Progenitor cell of endocrine pancreas (in vitro differentiated cells): ENCODE results near the gene LOXHD1. TPM values are rescaled to one million over a fixed set of nuclear protein-coding genes. Genes with fewer than 3 reads are reported as not detected.

Source experiments
- DNase-seq: peaks from one replicate; pipeline ENCODE4 v3.0.0; 2021; ENCODE audit warnings: low spot score; ENCODE audit not compliant: unreplicated experiment
- H3K27ac Mint-ChIP-seq: 2 replicates; pipeline ENCODE4 v1.8.0; 2021; ENCODE audit warnings: mild to moderate bottlenecking, moderate library complexity, mixed read lengths
- H3K27me3 Mint-ChIP-seq: 2 replicates; pipeline ENCODE4 v1.8.0; 2021; ENCODE audit warnings: mixed read lengths
- H3K36me3 Mint-ChIP-seq: 2 replicates; pipeline ENCODE4 v1.8.0; 2022; ENCODE audit warnings: mixed read lengths; ENCODE audit not compliant: insufficient read depth
- H3K4me1 Mint-ChIP-seq: 2 replicates; pipeline ENCODE4 v1.8.0; 2021; ENCODE audit warnings: low read depth, mixed read lengths
- H3K4me3 Mint-ChIP-seq: 2 replicates; pipeline ENCODE4 v1.8.0; 2021; ENCODE audit warnings: low read depth, mild to moderate bottlenecking, moderate library complexity, mixed read lengths
- H3K9me3 Mint-ChIP-seq: 2 replicates; pipeline ENCODE4 v1.8.0; 2021; ENCODE audit warnings: low read depth, mixed read lengths
- CTCF ChIP-seq: fragments of 200-600 bp; sonication (generic); IDR thresholded peaks from one replicate; pipeline ENCODE4 v1.5.0; 2021; ENCODE audit warnings: antibody characterized with exemption, mild to moderate bottlenecking; ENCODE audit not compliant: unreplicated experiment
- total RNA-seq: library from RNA; stranded (reverse); gene quantifications from 2 replicates; pipeline ENCODE4 v1.2.1, GENCODE V29; 2021

LOXHD1 gene
- total RNA-seq, 1 donor from 2014 or later = 0.36 TPM

GRCh38 chr18:46538376-46538775, 118.6 kb downstream of the LOXHD1 start:
- DNase-seq = no peak
- H3K36me3 Mint-ChIP-seq = no peaks in the 10 kb centered on the region
- H3K27me3 Mint-ChIP-seq = peaks cover 11% of the 10 kb centered on the region
- H3K4me3 Mint-ChIP-seq = no peak overlapping the region
- H3K9me3 Mint-ChIP-seq = no peaks in the 10 kb centered on the region
- H3K4me1 Mint-ChIP-seq = no peaks in the 10 kb centered on the region
- TF ChIP-seq CTCF = no peak
- H3K27ac Mint-ChIP-seq = no peak overlapping the region

GRCh38 chr18:46536215-46536874, 120.7 kb downstream of the LOXHD1 start:
- Mint-ChIP-seq H3K4me1 (no peaks in the 10 kb centered on the region), H3K9me3 (no peaks in the 10 kb centered on the region), H3K36me3 (no peaks in the 10 kb centered on the region), H3K27ac (no peak overlapping the region), H3K27me3 (peaks cover 16% of the 10 kb centered on the region), H3K4me3 (no peak overlapping the region)
- no peak for DNase-seq
- no peak for TF ChIP-seq CTCF

- no peak for TF ChIP-seq CTCF
- no peak overlapping the region for H3K27ac Mint-ChIP-seq
- H3K36me3 Mint-ChIP-seq = no peaks in the 10 kb centered on the region
- H3K9me3 Mint-ChIP-seq = no peaks in the 10 kb centered on the region
- H3K4me1 Mint-ChIP-seq = no peaks in the 10 kb centered on the region
- H3K27me3 Mint-ChIP-seq = peaks cover 9% of the 10 kb centered on the region
- no peak overlapping the region for H3K4me3 Mint-ChIP-seq
- no peak for DNase-seq
Observed at GRCh38 chr18:46531482-46531881, 125.5 kb downstream of the LOXHD1 start.

- no peak for DNase-seq
- no peak for TF ChIP-seq CTCF
- Mint-ChIP-seq H3K36me3 (no peaks in the 10 kb centered on the region), H3K9me3 (no peaks in the 10 kb centered on the region), H3K4me3 (no peak overlapping the region), H3K27ac (no peak overlapping the region), H3K27me3 (peaks cover 8% of the 10 kb centered on the region), H3K4me1 (no peaks in the 10 kb centered on the region)
Observed at GRCh38 chr18:46528037-46528436, 129.0 kb downstream of the LOXHD1 start.

- Mint-ChIP-seq H3K9me3 (no peaks in the 10 kb centered on the region), H3K27me3 (peaks cover 14% of the 10 kb centered on the region), H3K4me1 (no peaks in the 10 kb centered on the region), H3K27ac (no peak overlapping the region), H3K4me3 (no peak overlapping the region), H3K36me3 (no peaks in the 10 kb centered on the region)
- no peak for DNase-seq
- no peak for TF ChIP-seq CTCF
Observed at GRCh38 chr18:46519870-46520269, 137.2 kb downstream of the LOXHD1 start.
